ENCODE data around the gene RCE1. TPM values are rescaled to one million over a fixed set of nuclear protein-coding genes. Genes with fewer than 3 reads are reported as not detected.

Gene RCE1
- total RNA-seq, 1 experiment from 2014 or later: 43.7 TPM

- ChIA-PET CTCF (no interaction called here), POLR2A (interaction anchor here (0.5 to 0.7 kb wide), 3 partner anchors 9 to 232 kb away, joined by 4 to 11 read pairs (median 4); no protein-coding TSS in a partner anchor)
- intact Hi-C loops (cut with micrococcal nuclease; ENCODE audit: unreplicated experiment): no loop called here
- DNase-seq (ENCODE audit: low read depth, low spot score) (no peak), ATAC-seq (no peak; the same call in 1 of the 2 replicates)
- peak overlapping the region; percentile 95 for H3K27ac ChIP-seq (ENCODE audit: low read length)
- in situ Hi-C loops (cut with HindIII; ENCODE audit: low pct_unique_long_range_greater_than_20kb, low sequenced_read_pairs): no loop called here
- no TSS peak for BruUV-seq (replicated peaks)
- no peak for TF ChIP-seq SIN3A (IDR thresholded peaks at IDR 0.05; ENCODE audit: borderline replicate concordance, insufficient read depth, low read depth, low read length)
- no peak for TF ChIP-seq TCF7L2 (IDR thresholded peaks at IDR 0.05; ENCODE audit: low read depth, low read length)
- no peak for TF ChIP-seq CTCF (IDR thresholded peaks at IDR 0.05)
- no peak for TF ChIP-seq POLR2AphosphoS5 (IDR thresholded peaks at IDR 0.05; ENCODE audit: low read depth, low read length)
- TF ChIP-seq, protein P1, sequence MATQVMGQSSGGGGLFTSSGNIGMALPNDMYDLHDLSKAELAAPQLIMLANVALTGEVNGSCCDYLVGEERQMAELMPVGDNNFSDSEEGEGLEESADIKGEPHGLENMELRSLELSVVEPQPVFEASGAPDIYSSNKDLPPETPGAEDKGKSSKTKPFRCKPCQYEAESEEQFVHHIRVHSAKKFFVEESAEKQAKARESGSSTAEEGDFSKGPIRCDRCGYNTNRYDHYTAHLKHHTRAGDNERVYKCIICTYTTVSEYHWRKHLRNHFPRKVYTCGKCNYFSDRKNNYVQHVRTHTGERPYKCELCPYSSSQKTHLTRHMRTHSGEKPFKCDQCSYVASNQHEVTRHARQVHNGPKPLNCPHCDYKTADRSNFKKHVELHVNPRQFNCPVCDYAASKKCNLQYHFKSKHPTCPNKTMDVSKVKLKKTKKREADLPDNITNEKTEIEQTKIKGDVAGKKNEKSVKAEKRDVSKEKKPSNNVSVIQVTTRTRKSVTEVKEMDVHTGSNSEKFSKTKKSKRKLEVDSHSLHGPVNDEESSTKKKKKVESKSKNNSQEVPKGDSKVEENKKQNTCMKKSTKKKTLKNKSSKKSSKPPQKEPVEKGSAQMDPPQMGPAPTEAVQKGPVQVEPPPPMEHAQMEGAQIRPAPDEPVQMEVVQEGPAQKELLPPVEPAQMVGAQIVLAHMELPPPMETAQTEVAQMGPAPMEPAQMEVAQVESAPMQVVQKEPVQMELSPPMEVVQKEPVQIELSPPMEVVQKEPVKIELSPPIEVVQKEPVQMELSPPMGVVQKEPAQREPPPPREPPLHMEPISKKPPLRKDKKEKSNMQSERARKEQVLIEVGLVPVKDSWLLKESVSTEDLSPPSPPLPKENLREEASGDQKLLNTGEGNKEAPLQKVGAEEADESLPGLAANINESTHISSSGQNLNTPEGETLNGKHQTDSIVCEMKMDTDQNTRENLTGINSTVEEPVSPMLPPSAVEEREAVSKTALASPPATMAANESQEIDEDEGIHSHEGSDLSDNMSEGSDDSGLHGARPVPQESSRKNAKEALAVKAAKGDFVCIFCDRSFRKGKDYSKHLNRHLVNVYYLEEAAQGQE (IDR thresholded peaks at IDR 0.05; ENCODE audit: insufficient read depth in 1 of 2, low read depth in 2 of 2, low read length in 1 of 2): no peak
- no peaks in the 10 kb centered on the region for H3K9me3 ChIP-seq (ENCODE audit: control insufficient read depth, insufficient read depth, low read depth, low read length)
- no peaks in the 10 kb centered on the region for H3K27me3 ChIP-seq (ENCODE audit: control insufficient read depth, insufficient read depth, low read length)
- H3K4me3 ChIP-seq (ENCODE audit: low read depth in 2 of 2, low read length in 2 of 2): peak overlapping the region; percentile 82 to 99
- peaks cover 9% of the 10 kb centered on the region; the same call in 1 of the 2 replicates for H3K36me3 ChIP-seq (ENCODE audit: control insufficient read depth, insufficient read depth, low read length)
- peaks cover 35% of the 10 kb centered on the region for H3K4me1 ChIP-seq (ENCODE audit: control insufficient read depth, insufficient read depth, low read length)
Observed at GRCh38 chr11:66842501-66842895, 743 bp upstream of the RCE1 start.

GRCh38 chr11:66843776-66844495, 695 bp downstream of the RCE1 start:
- peak overlapping the region; percentile 95 for H3K27ac ChIP-seq (ENCODE audit: low read length)
- DNase-seq (ENCODE audit: low read depth, low spot score) (no peak), ATAC-seq (no peak)
- ChIA-PET POLR2A (interaction anchor here (0.6 to 1.0 kb wide), 5 partner anchors 12 to 227 kb away, joined by 3 to 10 read pairs (median 4); no protein-coding TSS in a partner anchor), CTCF (interaction anchor here (0.6 kb wide), 1 partner anchor 12 kb away, joined by 4 read pairs; no protein-coding TSS in a partner anchor)
- H3K4me1 ChIP-seq (ENCODE audit: control insufficient read depth, insufficient read depth, low read length): peaks cover 35% of the 10 kb centered on the region
- intact Hi-C loops (cut with micrococcal nuclease; ENCODE audit: unreplicated experiment): no loop called here
- no peaks in the 10 kb centered on the region for H3K27me3 ChIP-seq (ENCODE audit: control insufficient read depth, insufficient read depth, low read length)
- H3K36me3 ChIP-seq (ENCODE audit: control insufficient read depth, insufficient read depth, low read length): peaks cover 10% of the 10 kb centered on the region; the same call in 1 of the 2 replicates
- H3K4me3 ChIP-seq (ENCODE audit: low read depth in 2 of 2, low read length in 2 of 2): peak overlapping the region; percentile 82 to 99
- no peaks in the 10 kb centered on the region for H3K9me3 ChIP-seq (ENCODE audit: control insufficient read depth, insufficient read depth, low read depth, low read length)
- TF ChIP-seq CTCF (IDR thresholded peaks at IDR 0.05) (no peak), SIN3A (IDR thresholded peaks at IDR 0.05; ENCODE audit: borderline replicate concordance, insufficient read depth, low read depth, low read length) (no peak), POLR2AphosphoS5 (IDR thresholded peaks at IDR 0.05; ENCODE audit: low read depth, low read length) (no peak), TCF7L2 (IDR thresholded peaks at IDR 0.05; ENCODE audit: low read depth, low read length) (no peak)
- TF ChIP-seq, protein P1 (IDR thresholded peaks at IDR 0.05; ENCODE audit: insufficient read depth in 1 of 2, low read depth in 2 of 2, low read length in 1 of 2): no peak
- in situ Hi-C loops (cut with HindIII; ENCODE audit: low pct_unique_long_range_greater_than_20kb, low sequenced_read_pairs): no loop called here
- no TSS peak for BruUV-seq (replicated peaks)

Measured in Panc1 (cell line).